Coronary artery (tissue), 2 donors: ENCODE measurements around the gene MTIF2.
"Not testable (repeated sequence)": the region's sequence is repeated elsewhere in the genome, so short reads cannot be mapped to it uniquely, and the experiment has no call there.

ENCODE experiments used
- DNase-seq: peaks from one replicate; pipeline ENCODE4 v3.0.0-alpha.2; 2017; ENCODE audit warnings: low spot score
- H3K27ac ChIP-seq, 2 donors: fragments of 200-600 bp; sonication (generic); one replicate each; pipeline ENCODE4 v1.5.1; 2016 to 2019
- H3K4me3 ChIP-seq: fragments of 200-600 bp; sonication (generic); 2 replicates; pipeline ENCODE4 v1.5.1; 2016; ENCODE audit warnings: mild to moderate bottlenecking, moderate library complexity
- TF ChIP-seq, protein P1 (sequence below): fragments of 200-600 bp; sonication (generic); IDR thresholded peaks from one replicate; pipeline ENCODE4 v1.5.1; 2019; ENCODE audit warnings: antibody characterized with exemption

The MTIF2 gene

DNA sequence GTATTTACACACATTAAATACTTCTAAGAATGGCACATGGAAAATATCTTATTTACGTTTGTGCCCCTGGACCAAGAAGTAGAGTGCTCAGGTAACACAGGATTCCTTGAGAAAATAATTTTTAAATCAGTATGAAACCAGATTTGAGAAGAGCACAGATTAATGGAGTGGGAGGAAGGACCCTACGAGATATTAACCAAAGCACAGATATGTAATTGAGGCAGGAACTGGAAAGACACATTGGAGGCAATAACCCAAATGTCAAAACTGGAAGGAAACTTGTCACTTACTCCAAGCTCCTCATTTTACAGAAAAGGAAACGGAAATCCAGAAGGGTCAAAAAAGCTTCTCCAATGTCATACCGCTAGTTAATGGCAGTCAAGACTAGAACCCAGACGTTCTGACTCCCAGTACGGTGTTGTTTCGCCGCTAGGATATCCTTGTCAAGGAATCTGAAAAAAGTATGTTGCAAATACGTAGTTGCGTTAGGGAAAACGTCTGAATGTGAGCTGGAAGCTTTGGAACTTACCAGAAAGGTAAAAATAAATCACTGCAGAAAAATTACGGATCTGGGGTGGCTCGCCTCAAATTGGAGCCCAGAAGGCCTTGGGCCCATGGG, 634 bp downstream of the MTIF2 start:
- TF ChIP-seq, protein P1, sequence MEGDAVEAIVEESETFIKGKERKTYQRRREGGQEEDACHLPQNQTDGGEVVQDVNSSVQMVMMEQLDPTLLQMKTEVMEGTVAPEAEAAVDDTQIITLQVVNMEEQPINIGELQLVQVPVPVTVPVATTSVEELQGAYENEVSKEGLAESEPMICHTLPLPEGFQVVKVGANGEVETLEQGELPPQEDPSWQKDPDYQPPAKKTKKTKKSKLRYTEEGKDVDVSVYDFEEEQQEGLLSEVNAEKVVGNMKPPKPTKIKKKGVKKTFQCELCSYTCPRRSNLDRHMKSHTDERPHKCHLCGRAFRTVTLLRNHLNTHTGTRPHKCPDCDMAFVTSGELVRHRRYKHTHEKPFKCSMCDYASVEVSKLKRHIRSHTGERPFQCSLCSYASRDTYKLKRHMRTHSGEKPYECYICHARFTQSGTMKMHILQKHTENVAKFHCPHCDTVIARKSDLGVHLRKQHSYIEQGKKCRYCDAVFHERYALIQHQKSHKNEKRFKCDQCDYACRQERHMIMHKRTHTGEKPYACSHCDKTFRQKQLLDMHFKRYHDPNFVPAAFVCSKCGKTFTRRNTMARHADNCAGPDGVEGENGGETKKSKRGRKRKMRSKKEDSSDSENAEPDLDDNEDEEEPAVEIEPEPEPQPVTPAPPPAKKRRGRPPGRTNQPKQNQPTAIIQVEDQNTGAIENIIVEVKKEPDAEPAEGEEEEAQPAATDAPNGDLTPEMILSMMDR, result no peak
- DNase-seq, result no peak
- peak overlapping the region; percentile 96 for H3K4me3 ChIP-seq
- peak overlapping the region; percentile 73 to 95 for H3K27ac ChIP-seq

DNA sequence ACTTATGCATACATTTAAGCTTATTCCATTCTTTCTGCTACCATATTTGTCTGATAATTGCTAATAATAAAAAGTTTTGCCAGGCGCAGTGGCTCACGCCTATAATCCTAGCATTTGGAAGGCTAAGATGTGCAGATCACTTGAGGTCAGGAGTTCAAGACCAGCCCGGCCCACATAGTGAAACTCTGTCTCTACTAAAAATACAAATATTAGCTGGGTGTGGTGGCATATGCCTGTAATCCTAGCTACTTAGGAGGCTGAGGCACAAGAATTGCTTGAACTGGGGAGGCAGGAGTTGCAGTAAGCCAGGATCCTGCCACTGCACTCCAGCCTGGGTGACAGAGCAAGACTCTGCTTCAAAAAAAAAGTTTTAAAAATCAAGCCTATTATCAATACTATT, 9.4 kb downstream of the MTIF2 start:
- not testable (repeated sequence) for H3K27ac ChIP-seq, H3K4me3 ChIP-seq, DNase-seq

DNA sequence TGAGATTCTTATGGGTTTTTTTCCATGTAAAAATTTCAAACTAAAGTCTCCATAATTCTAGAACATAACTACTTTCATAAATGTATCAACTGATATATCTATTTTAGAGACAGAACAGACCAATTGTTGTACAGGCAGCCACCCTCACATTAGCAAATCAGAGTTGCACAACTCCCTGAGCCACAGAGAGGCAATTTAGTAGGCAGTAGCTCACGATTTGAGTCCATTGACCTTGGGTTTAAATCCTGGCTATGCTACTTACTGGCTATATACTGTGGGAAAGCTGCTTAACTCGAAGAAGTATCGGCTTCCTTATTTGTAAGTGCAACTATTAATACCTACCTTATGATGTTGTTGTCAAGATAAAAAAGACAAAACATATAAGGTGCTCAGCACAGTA, 16.2 kb downstream of the MTIF2 start:
- no peak overlapping the region for H3K4me3 ChIP-seq
- DNase-seq, result no peak
- H3K27ac ChIP-seq, result no peak overlapping the region
- TF ChIP-seq, protein P1, result no peak

DNA sequence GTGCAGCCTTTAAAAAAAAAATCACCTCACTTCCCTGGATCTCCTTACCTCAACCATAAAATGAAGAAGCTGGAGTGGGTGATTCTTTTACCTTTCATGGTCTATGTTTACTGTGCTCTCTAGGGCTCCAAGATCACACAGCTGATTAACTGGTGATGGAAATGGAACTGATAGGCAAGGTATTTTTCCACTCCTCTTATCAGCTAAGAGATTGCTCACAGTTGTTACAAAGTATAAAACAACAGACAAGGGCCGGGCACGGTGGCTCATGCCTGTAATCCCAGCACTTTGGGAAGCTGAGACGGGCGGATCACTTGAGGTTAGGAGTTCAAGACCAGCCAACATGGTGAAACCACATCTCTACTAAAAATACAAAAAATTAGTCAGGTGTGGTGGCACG, 22.0 kb downstream of the MTIF2 start:
- H3K27ac ChIP-seq, result no peak overlapping the region
- TF ChIP-seq, protein P1, result no peak

DNA sequence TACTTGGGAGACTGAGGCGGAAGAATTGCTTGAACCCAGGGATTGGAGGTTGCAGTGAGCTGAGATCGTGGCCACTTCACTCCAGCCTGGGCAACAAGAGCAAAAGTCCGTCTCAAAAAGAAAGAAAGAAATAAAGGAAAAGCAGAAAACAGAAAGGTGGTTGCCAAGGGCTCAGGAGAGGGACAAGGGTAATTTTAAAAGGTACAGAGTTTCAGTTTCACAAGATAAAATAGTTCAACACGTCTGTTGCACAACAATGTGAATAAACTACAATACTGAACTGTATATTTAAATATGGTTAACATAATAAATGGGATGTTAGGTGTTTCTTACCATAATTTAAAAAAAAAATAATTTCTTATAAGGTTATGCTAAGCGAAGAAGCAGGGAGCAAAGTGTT, 23.6 kb downstream of the MTIF2 start:
- Histone ChIP-seq H3K27ac (no peak overlapping the region), H3K4me3 (no peak overlapping the region)
- TF ChIP-seq, protein P1, result no peak
- DNase-seq, result no peak

More for the DNA sequence above, 22.0 kb downstream of the MTIF2 start:
- no peak for DNase-seq
- H3K4me3 ChIP-seq, result no peak overlapping the region

DNA sequence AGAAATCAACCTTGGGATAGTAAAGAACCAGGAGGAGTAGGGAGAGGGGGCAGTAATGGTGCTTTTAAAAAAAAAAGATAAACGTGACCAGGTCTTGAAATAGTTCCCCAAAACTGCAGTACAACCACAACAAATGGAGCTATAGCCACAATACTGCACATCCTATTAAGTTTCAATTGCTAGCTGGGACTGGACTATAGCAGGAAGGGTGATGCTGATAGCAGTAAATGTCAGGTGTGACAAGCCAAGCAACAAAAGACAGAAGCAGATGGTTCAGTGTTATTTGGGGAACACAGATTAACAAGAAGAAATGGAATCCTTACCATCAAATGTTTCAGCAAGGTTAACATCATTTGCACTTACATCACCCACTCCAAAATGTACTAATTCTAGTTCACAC, 26.4 kb downstream of the MTIF2 start:
- DNase-seq, result no peak
- TF ChIP-seq, protein P1, result no peak
- no peak overlapping the region for H3K27ac ChIP-seq

DNA sequence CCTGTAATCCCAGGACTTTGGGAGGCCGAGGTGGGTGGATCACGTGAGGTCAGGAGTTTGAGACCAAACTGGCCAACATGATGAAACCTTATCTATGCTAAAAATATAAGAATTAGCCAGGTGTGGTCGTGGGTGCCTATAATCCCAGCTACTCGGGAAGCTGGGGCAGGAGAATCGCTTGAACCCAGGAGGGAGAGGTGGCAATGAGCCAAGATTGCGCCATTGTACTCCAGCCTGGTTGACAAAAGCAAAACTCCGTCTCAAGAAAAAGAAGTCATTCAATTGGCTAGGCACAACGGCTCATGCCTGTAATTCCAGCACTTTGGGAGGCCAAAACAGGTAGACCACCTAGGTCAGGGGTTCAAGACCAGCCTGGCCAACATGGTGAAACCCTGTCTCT, 27.4 kb downstream of the MTIF2 start:
- not testable (repeated sequence) for H3K4me3 ChIP-seq, DNase-seq, H3K27ac ChIP-seq

More for the DNA sequence above, 26.4 kb downstream of the MTIF2 start:
- no peak overlapping the region for H3K4me3 ChIP-seq

DNA sequence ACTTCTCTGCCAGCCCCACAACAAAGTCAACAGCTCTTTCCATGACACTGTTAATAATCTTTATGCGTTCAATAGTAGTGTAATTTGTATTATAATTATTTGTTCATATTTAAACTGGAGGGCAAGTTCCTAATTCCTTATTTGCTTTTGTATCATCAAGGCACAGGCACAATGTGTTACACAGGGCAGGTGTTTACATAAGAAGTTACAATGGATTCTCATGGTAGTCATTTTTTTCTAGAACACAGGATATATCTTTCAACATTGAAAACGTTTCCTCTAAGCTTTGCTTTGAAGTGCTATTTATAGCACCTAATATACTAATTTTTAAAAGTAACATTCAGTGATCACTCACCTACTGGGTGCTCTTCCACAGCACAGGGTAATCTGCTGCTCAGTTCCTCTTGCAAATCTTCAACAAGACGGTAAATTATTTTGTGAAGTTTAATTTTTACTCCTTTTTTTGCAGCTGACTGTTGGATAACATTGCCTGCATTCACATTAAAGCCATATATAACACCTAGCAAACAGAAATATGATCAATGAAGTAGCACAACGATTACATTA, 29.3 kb downstream of the MTIF2 start:
- TF ChIP-seq, protein P1, result no peak
- no peak for DNase-seq
- Histone ChIP-seq H3K4me3 (no peak overlapping the region), H3K27ac (no peak overlapping the region)
